ENCODE results near the gene ILDR1. TPM values are rescaled to one million over a fixed set of nuclear protein-coding genes. Genes with fewer than 3 reads are reported as not detected.

The ILDR1 gene
- total and polyA plus RNA-seq, 2 of the 8 experiments (the other 6 are each of a cell fraction or from before 2014, with no cell fraction given): 1.8 TPM

- CTCF ChIA-PET (ENCODE audit: partially characterized antibody): interaction anchor here (0.6 to 2.5 kb wide), 3 partner anchors 8 to 47 kb away, joined by 3 to 9 read pairs (median 4); no protein-coding TSS in a partner anchor
- Histone ChIP-seq H4K5ac (ENCODE audit: insufficient read length, low read depth, low read length) (no peak overlapping the region), H3K79me2 (ENCODE audit: control insufficient read depth in 1 of 2, insufficient read depth in 2 of 2, low read length in 2 of 2) (no peaks in the 10 kb centered on the region), H3K23me2 (ENCODE audit: low read depth, low read length) (no peaks in the 10 kb centered on the region), H3K4ac (replicated peaks; ENCODE audit: insufficient read length, low read depth, low read length) (no peak overlapping the region), H3K4me1 (replicated peaks in 1 of 4; ENCODE audit: control insufficient read depth in 3 of 4, insufficient read depth in 4 of 4, low read length in 3 of 4) (peaks cover 2 to 15% (median 6%) of the 10 kb centered on the region in 4 experiments; a peak in 5 of 7 replicates), H3K27me3 (replicated peaks in 1 of 4; ENCODE audit: control insufficient read depth in 3 of 4, extremely low read depth in 1 of 4, insufficient read depth in 3 of 4, low read length in 3 of 4) (no peaks in the 10 kb centered on the region), H3K4me3 (ENCODE audit: extremely low read depth in 1 of 4, insufficient read depth in 2 of 4, low read depth in 3 of 4, low read length in 4 of 4) (no peak overlapping the region), H3K36me3 (ENCODE audit: control insufficient read depth in 2 of 4, insufficient read depth in 4 of 4, low read length in 3 of 4) (no peaks in the 10 kb centered on the region), H2BK5ac (ENCODE audit: low read depth, low read length) (no peak overlapping the region), H2AK5ac (ENCODE audit: low read depth, low read length) (no peak overlapping the region), H3K56ac (replicated peaks; ENCODE audit: insufficient read length, low read depth, low read length) (no peak overlapping the region), H3K14ac (ENCODE audit: insufficient read length) (no peak overlapping the region), H4K20me1 (replicated peaks in 1 of 2; ENCODE audit: control insufficient read depth in 1 of 2, insufficient read depth in 2 of 2, low read length in 2 of 2) (no peaks in the 10 kb centered on the region), H2BK120ac (replicated peaks; ENCODE audit: low read depth, low read length) (no peak overlapping the region), H4K8ac (ENCODE audit: extremely low read depth, insufficient read depth, low read length) (no peak overlapping the region), H3K23ac (ENCODE audit: insufficient read length) (no peak overlapping the region), H4K91ac (replicated peaks; ENCODE audit: insufficient read length, low read length) (no peak overlapping the region), H2BK15ac (ENCODE audit: low read length) (no peak overlapping the region), H3K9me3 (ENCODE audit: insufficient read depth in 2 of 2, low read depth in 1 of 2, low read length in 1 of 2) (no peaks in the 10 kb centered on the region), H3K9ac (replicated peaks in 1 of 4; ENCODE audit: extremely low read depth in 1 of 4, low read depth in 3 of 4, low read length in 3 of 4) (no peak overlapping the region), H3K4me2 (ENCODE audit: insufficient read depth in 1 of 2, low read depth in 2 of 2, low read length in 2 of 2) (no peak overlapping the region), H3K18ac (ENCODE audit: extremely low read depth, low read length) (no peak overlapping the region), H2AFZ (ENCODE audit: low read length) (no peak overlapping the region), H2BK12ac (ENCODE audit: low read depth, low read length) (no peak overlapping the region), H3K27ac (ENCODE audit: low read depth, low read length) (no peak overlapping the region), H3K79me1 (ENCODE audit: low read depth, low read length) (0 out of 2 replicates have a peak, but pooled peaks cover 2% of the 10 kb centered on the region), H2BK20ac (ENCODE audit: low read length) (no peak overlapping the region)
- WGBS, 2 experiments (ENCODE audit: extremely low coverage in 1 of 2, insufficient coverage in 1 of 2, insufficient read length in 1 of 2, insufficient replicate concordance in 2 of 2, low coverage in 1 of 2, low lambda C conversion rate in 2 of 2, missing lambda C conversion rate in 1 of 2): 84% methylated on average over 7 of the region's 7 CpGs; no CpG with 5 or more reads in 1 of the 2 experiments
- TF ChIP-seq TCF12 (IDR thresholded peaks at IDR 0.05; ENCODE audit: low read depth, low read length): no peak
- TF ChIP-seq CBX5 (IDR thresholded peaks at IDR 0.05; ENCODE audit: low read depth, low read length): no peak
- no peak for TF ChIP-seq BCL11A (IDR thresholded peaks at IDR 0.05; ENCODE audit: low read depth in 2 of 2, low read length in 2 of 2)
- no peak for TF ChIP-seq E2F6 (IDR thresholded peaks at IDR 0.05)
- TF ChIP-seq TAF1 (IDR thresholded peaks at IDR 0.05; ENCODE audit: low read depth, low read length): no peak
- no peak for TF ChIP-seq RXRA (IDR thresholded peaks at IDR 0.05; ENCODE audit: insufficient read depth, low read depth, low read length)
- TF ChIP-seq CHD2 (IDR thresholded peaks at IDR 0.05; ENCODE audit: low read length): no peak
- no peak for TF ChIP-seq POLR2A (IDR thresholded peaks at IDR 0.05; ENCODE audit: control extremely low read depth in 1 of 2, low read depth in 2 of 2, low read length in 2 of 2)
- TF ChIP-seq JUND (IDR thresholded peaks at IDR 0.05; ENCODE audit: low read length): no peak
- no peak for TF ChIP-seq YY1 (IDR thresholded peaks at IDR 0.05; ENCODE audit: low read depth, low read length)
- no peak for TF ChIP-seq CREB1 (IDR thresholded peaks at IDR 0.05)
- TF ChIP-seq SIRT6 (IDR thresholded peaks at IDR 0.05; ENCODE audit: low read length): no peak
- no peak for TF ChIP-seq CBX8 (IDR thresholded peaks at IDR 0.05; ENCODE audit: borderline replicate concordance, low read depth, low read length)
- no peak for TF ChIP-seq HDAC6 (IDR thresholded peaks at IDR 0.05; ENCODE audit: low read depth, low read length)
- TF ChIP-seq GABPA (IDR thresholded peaks at IDR 0.05; ENCODE audit: borderline replicate concordance, insufficient read depth, low read length): no peak
- FAIRE-seq (no peak), DNase-seq (ENCODE audit: low read depth in 1 of 2, low spot score in 2 of 2) (no peak)
- POLR2A ChIA-PET (ENCODE audit: partially characterized antibody): no interaction called here
These were observed 19.4 kb downstream of the ILDR1 start for GRCh38 chr3:122002611-122003010.

All from H1 (cell line).